ENCODE measurements around the gene FBXO10.

The FBXO10 gene

GRCh38 chr9:37596504-37596903 lies 20.3 kb upstream of the FBXO10 start:
- no peak overlapping the region for H3K4me2 ChIP-seq (ENCODE audit: low read depth, low read length, poor library complexity, severe bottlenecking)
- peaks cover 5% of the 10 kb centered on the region for H4K20me1 ChIP-seq (ENCODE audit: insufficient read depth, low read length, poor library complexity, severe bottlenecking)
- H3K4me1 ChIP-seq (ENCODE audit: insufficient read depth, low read length, poor library complexity, severe bottlenecking), result peaks cover 11% of the 10 kb centered on the region
- no peaks in the 10 kb centered on the region for H3K27me3 ChIP-seq (ENCODE audit: insufficient read depth, low read length, poor library complexity, severe bottlenecking)
- no peak overlapping the region for H3K4me3 ChIP-seq (ENCODE audit: low read length, poor library complexity, severe bottlenecking)
- H3K9me3 ChIP-seq (ENCODE audit: insufficient read depth, low read depth, low read length), result no peaks in the 10 kb centered on the region
- TF ChIP-seq EZH2phosphoT487 (IDR thresholded peaks at IDR 0.05; ENCODE audit: borderline replicate concordance) (no peak), CTCF (conservative IDR thresholded peaks at IDR 0.05; ENCODE audit: low read length) (no peak)
- H3F3A ChIP-seq (ENCODE audit: low read depth), result no peaks in the 10 kb centered on the region
- H3K9me2 ChIP-seq (replicated peaks; ENCODE audit: low read depth, low read length), result no peaks in the 10 kb centered on the region
- no peak overlapping the region for H3K9ac ChIP-seq (ENCODE audit: low read depth, low read length, poor library complexity, severe bottlenecking)
- H3K79me2 ChIP-seq (ENCODE audit: insufficient read depth, low read length), result peaks cover 9% of the 10 kb centered on the region
- H3K36me3 ChIP-seq (ENCODE audit: insufficient read depth, low read length), result no peaks in the 10 kb centered on the region
- H2AFZ ChIP-seq (ENCODE audit: low read length), result no peak overlapping the region

- H3K4me3 ChIP-seq (ENCODE audit: low read length, poor library complexity, severe bottlenecking), result peak overlapping the region; percentile 54
- H3K9me2 ChIP-seq (replicated peaks; ENCODE audit: low read depth, low read length), result no peaks in the 10 kb centered on the region
- peaks cover 35% of the 10 kb centered on the region for H3K79me2 ChIP-seq (ENCODE audit: insufficient read depth, low read length)
- peaks cover 31% of the 10 kb centered on the region for H3K4me1 ChIP-seq (ENCODE audit: insufficient read depth, low read length, poor library complexity, severe bottlenecking)
- peak overlapping the region; percentile 39 for H3K9ac ChIP-seq (ENCODE audit: low read depth, low read length, poor library complexity, severe bottlenecking)
- H3K4me2 ChIP-seq (ENCODE audit: low read depth, low read length, poor library complexity, severe bottlenecking), result peak overlapping the region; percentile 66
- no peaks in the 10 kb centered on the region for H3F3A ChIP-seq (ENCODE audit: low read depth)
- peaks cover 30% of the 10 kb centered on the region for H4K20me1 ChIP-seq (ENCODE audit: insufficient read depth, low read length, poor library complexity, severe bottlenecking)
- no peaks in the 10 kb centered on the region for H3K27me3 ChIP-seq (ENCODE audit: insufficient read depth, low read length, poor library complexity, severe bottlenecking)
- H3K36me3 ChIP-seq (ENCODE audit: insufficient read depth, low read length), result no peaks in the 10 kb centered on the region
- H3K9me3 ChIP-seq (ENCODE audit: insufficient read depth, low read depth, low read length), result no peaks in the 10 kb centered on the region
- TF ChIP-seq CTCF (conservative IDR thresholded peaks at IDR 0.05; ENCODE audit: low read length) (no peak), EZH2phosphoT487 (IDR thresholded peaks at IDR 0.05; ENCODE audit: borderline replicate concordance) (no peak)
- peak overlapping the region; percentile 96 for H2AFZ ChIP-seq (ENCODE audit: low read length)
Observed at GRCh38 chr9:37593883-37594448, 17.8 kb upstream of the FBXO10 start.

GRCh38 chr9:37592108-37592951 lies 16.1 kb upstream of the FBXO10 start, which contains the start of gene TOMM5:
TSS of gene TOMM5 (minus strand) at chr9:37592597. CDS start at chr9:37592532, 65 bp downstream.
- no peak for TF ChIP-seq CTCF (conservative IDR thresholded peaks at IDR 0.05; ENCODE audit: low read length)
- no peak for TF ChIP-seq EZH2phosphoT487 (IDR thresholded peaks at IDR 0.05; ENCODE audit: borderline replicate concordance)
- Histone ChIP-seq H3K4me2 (ENCODE audit: low read depth, low read length, poor library complexity, severe bottlenecking) (peak within 1 kb of the TSS; percentile 86), H4K20me1 (ENCODE audit: insufficient read depth, low read length, poor library complexity, severe bottlenecking) (peaks cover 47% of the 10 kb centered on the region), H3K79me2 (ENCODE audit: insufficient read depth, low read length) (peaks cover 51% of the 10 kb centered on the region), H3K4me3 (ENCODE audit: low read length, poor library complexity, severe bottlenecking) (peak within 1 kb of the TSS; percentile 96), H3K27me3 (ENCODE audit: insufficient read depth, low read length, poor library complexity, severe bottlenecking) (no peaks in the 10 kb centered on the region), H3K9me2 (replicated peaks; ENCODE audit: low read depth, low read length) (no peaks in the 10 kb centered on the region), H3K36me3 (ENCODE audit: insufficient read depth, low read length) (peaks cover 15% of the 10 kb centered on the region; the same call in 1 of the 2 replicates), H3K9ac (ENCODE audit: low read depth, low read length, poor library complexity, severe bottlenecking) (peak within 1 kb of the TSS; percentile 95), H2AFZ (ENCODE audit: low read length) (peak within 1 kb of the TSS; percentile 89), H3K4me1 (ENCODE audit: insufficient read depth, low read length, poor library complexity, severe bottlenecking) (peaks cover 40% of the 10 kb centered on the region), H3K9me3 (ENCODE audit: insufficient read depth, low read depth, low read length) (no peaks in the 10 kb centered on the region), H3F3A (ENCODE audit: low read depth) (no peaks in the 10 kb centered on the region)
